ENCODE data around the gene ATG13. TPM values are rescaled to one million over a fixed set of nuclear protein-coding genes. Genes with fewer than 3 reads are reported as not detected.

ATG13 gene
- total and polyA plus RNA-seq, 2 of the 4 experiments (the other 2 are of a cell fraction) = 43.0 to 49.7 TPM

DNA sequence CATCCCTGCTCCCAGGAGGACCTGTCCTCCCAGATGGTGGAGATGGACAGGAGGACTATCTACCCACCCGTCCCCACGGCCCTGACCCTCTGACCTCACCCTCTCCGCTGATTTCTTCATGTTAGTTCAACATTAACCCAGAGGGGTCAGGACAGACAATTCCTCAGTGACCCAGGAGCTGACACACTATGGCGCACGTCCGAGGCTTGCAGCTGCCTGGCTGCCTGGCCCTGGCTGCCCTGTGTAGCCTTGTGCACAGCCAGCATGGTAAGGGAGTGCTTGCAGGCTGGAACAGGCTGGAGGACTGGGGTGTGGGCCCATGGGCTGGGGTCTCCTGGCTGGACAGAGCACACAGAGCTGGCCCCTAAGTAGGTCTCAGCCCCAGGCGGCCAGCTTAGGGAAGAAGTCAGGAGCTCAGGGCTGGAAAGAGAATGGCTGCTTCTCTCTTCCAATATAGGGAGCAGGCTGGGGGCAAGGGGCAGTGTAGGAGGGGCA, 101.7 kb downstream of the ATG13 start, which contains the start of gene F2:
Gene F2, plus strand, starts transcription at position 166 of the 495 bp plus-strand sequence. Its CDS starts 23 bp downstream, at position 189.
- Histone ChIP-seq H3K36me3 (ENCODE audit: control insufficient read depth, insufficient read depth, low read length) (no peaks in the 10 kb centered on the region), H3K9ac (ENCODE audit: low read depth, low read length) (no peak within 1 kb of the TSS), H3K9me3 (ENCODE audit: control insufficient read depth, insufficient read depth, low read length) (no peaks in the 10 kb centered on the region), H3K4me2 (ENCODE audit: low read depth, low read length) (no peak within 1 kb of the TSS), H3K18ac (ENCODE audit: low read depth, low read length) (peak within 1 kb of the TSS; percentile 76; the same call in 1 of the 2 replicates), H3K56ac (ENCODE audit: extremely low read depth, insufficient read depth, low read length) (no peak within 1 kb of the TSS), H3K79me1 (ENCODE audit: low read depth in 1 of 2, low read length in 2 of 2) (peaks cover 0 to 4% of the 10 kb centered on the region in 2 experiments; a peak in 2 of 4 replicates), H3K27ac (ENCODE audit: insufficient read depth, low read length) (no peak within 1 kb of the TSS), H3K9me1 (ENCODE audit: insufficient read depth, low read length) (peaks cover 14% of the 10 kb centered on the region), H3K4ac (ENCODE audit: low read depth, low read length) (peak within 1 kb of the TSS; percentile 78), H2AK5ac (ENCODE audit: low read depth, low read length) (peak within 1 kb of the TSS; percentile 53), H4K5ac (ENCODE audit: low read depth, low read length) (peak within 1 kb of the TSS; percentile 98), H2BK20ac (ENCODE audit: low read depth, low read length) (peak within 1 kb of the TSS; percentile 38), H2BK15ac (ENCODE audit: low read depth, low read length) (peak within 1 kb of the TSS; percentile 19; the same call in 1 of the 3 replicates), H4K20me1 (ENCODE audit: insufficient read depth, low read length) (no peaks in the 10 kb centered on the region), H3K4me1 (ENCODE audit: control insufficient read depth, insufficient read depth, low read length) (peaks cover 11% of the 10 kb centered on the region), H2BK5ac (ENCODE audit: low read depth, low read length, poor library complexity, severe bottlenecking) (no peak within 1 kb of the TSS), H3K4me3 (ENCODE audit: insufficient read depth, low read depth, low read length) (no peak within 1 kb of the TSS), H2AK9ac (replicated peaks; ENCODE audit: low read depth, low read length, poor library complexity) (peak within 1 kb of the TSS; percentile 69), H3K23ac (ENCODE audit: low read depth, low read length) (peak within 1 kb of the TSS; percentile 65; the same call in 1 of the 2 replicates), H4K91ac (ENCODE audit: insufficient read depth, low read depth, low read length) (peak within 1 kb of the TSS; percentile 25; the same call in 1 of the 2 replicates), H3K27me3 (ENCODE audit: control insufficient read depth, insufficient read depth, low read length) (no peaks in the 10 kb centered on the region), H4K8ac (ENCODE audit: low read depth in 2 of 2, low read length in 2 of 2) (peak within 1 kb of the TSS; percentile 3 to 69; a peak in 2 of 4 replicates), H2AFZ (replicated peaks; ENCODE audit: low read length, poor library complexity) (peak within 1 kb of the TSS; percentile 87), H3K14ac (replicated peaks; ENCODE audit: low read depth, low read length) (peak within 1 kb of the TSS; percentile 85), H2BK120ac (ENCODE audit: low read depth, low read length) (peak within 1 kb of the TSS; percentile 77)
- ATAC-seq (ENCODE audit: low read depth) (no peak), DNase-seq (no peak)
- in situ Hi-C loops (cut with MboI; ENCODE audit: low sequenced_read_pairs) = no loop called here
- 40% methylated on average over 1 of the region's 7 CpGs; no CpG with 5 or more reads in 1 of the 2 experiments for WGBS, 2 experiments (ENCODE audit: extremely low coverage in 2 of 2, insufficient read length in 1 of 2)
- POLR2A ChIA-PET (ENCODE audit: unreplicated experiment) = no interaction called here
- CTCF ChIA-PET = no interaction called here
- intact Hi-C loops (cut with micrococcal nuclease) = no loop called here
- dilution Hi-C loops (cut with HindIII; ENCODE audit: low sequenced_read_pairs, unreplicated experiment) = no loop called here
- no TSS peak for BruUV-seq (replicated peaks)
- TF ChIP-seq, protein P1, sequence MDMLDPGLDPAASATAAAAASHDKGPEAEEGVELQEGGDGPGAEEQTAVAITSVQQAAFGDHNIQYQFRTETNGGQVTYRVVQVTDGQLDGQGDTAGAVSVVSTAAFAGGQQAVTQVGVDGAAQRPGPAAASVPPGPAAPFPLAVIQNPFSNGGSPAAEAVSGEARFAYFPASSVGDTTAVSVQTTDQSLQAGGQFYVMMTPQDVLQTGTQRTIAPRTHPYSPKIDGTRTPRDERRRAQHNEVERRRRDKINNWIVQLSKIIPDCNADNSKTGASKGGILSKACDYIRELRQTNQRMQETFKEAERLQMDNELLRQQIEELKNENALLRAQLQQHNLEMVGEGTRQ (IDR thresholded peaks at IDR 0.05; ENCODE audit: low read depth, low read length) = no peak
- TF ChIP-seq, protein P2, sequence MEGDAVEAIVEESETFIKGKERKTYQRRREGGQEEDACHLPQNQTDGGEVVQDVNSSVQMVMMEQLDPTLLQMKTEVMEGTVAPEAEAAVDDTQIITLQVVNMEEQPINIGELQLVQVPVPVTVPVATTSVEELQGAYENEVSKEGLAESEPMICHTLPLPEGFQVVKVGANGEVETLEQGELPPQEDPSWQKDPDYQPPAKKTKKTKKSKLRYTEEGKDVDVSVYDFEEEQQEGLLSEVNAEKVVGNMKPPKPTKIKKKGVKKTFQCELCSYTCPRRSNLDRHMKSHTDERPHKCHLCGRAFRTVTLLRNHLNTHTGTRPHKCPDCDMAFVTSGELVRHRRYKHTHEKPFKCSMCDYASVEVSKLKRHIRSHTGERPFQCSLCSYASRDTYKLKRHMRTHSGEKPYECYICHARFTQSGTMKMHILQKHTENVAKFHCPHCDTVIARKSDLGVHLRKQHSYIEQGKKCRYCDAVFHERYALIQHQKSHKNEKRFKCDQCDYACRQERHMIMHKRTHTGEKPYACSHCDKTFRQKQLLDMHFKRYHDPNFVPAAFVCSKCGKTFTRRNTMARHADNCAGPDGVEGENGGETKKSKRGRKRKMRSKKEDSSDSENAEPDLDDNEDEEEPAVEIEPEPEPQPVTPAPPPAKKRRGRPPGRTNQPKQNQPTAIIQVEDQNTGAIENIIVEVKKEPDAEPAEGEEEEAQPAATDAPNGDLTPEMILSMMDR (conservative IDR thresholded peaks at IDR 0.05; ENCODE audit: low read depth, low read length) = no peak
- no peak for TF ChIP-seq SMC3 (IDR thresholded peaks at IDR 0.05; ENCODE audit: low read depth, low read length)
- TF ChIP-seq FOS (IDR thresholded peaks at IDR 0.05; ENCODE audit: low read depth, low read length) = no peak

Measured in IMR-90 (cell line).